GM12874 (cell line): ENCODE results near the gene GBGT1.

Source experiments
- CTCF ChIP-seq: IDR thresholded peaks from 2 replicates; pipeline ENCODE4 v1.5.1; 2011; ENCODE audit warnings: low read depth, mild to moderate bottlenecking, control low read depth, low read length, moderate library complexity; ENCODE audit not compliant: insufficient read depth

The GBGT1 gene

GRCh38 chr9:133134388-133135145 lies 29.1 kb downstream of the GBGT1 start:
- TF ChIP-seq CTCF: no peak

- TF ChIP-seq CTCF: no peak
Measured at GRCh38 chr9:133133681-133134387, 29.9 kb downstream of the GBGT1 start.

- TF ChIP-seq CTCF: no peak
Measured at GRCh38 chr9:133132174-133132573, 31.5 kb downstream of the GBGT1 start.

- no peak for TF ChIP-seq CTCF
Measured at GRCh38 chr9:133131506-133131905, 32.2 kb downstream of the GBGT1 start.

- no peak for TF ChIP-seq CTCF
Measured at GRCh38 chr9:133130685-133131244, 32.9 kb downstream of the GBGT1 start.

- no peak for TF ChIP-seq CTCF
Measured at GRCh38 chr9:133129001-133129795, 34.5 kb downstream of the GBGT1 start.

GRCh38 chr9:133128152-133128551 lies 35.6 kb downstream of the GBGT1 start:
- no peak for TF ChIP-seq CTCF
